Endothelial cell of umbilical vein (primary cell): Measurements from ENCODE around the gene DGKD. TPM values are rescaled to one million over a fixed set of nuclear protein-coding genes. Genes with fewer than 3 reads are reported as not detected.

ENCODE experiments used
- BruUV-seq: library from RNA; stranded (reverse); fragments of 400-500 nt; replicated peaks from 2 replicates; lab custom pipeline; 2021; lab: Mats Ljungman, UMichigan
- CTCF ChIA-PET: fragments of 300-600, 350-600 bp; sonication (Branson Sonifier 250); formaldehyde crosslinking; loops from one replicate; lab custom pipeline; 2021; ENCODE audit warnings: antibody characterized with exemption, inconsistent platforms; lab: Charles Lee
- POLR2A ChIA-PET: fragments of 300-600, 350-600 bp; sonication (Branson Sonifier 250); formaldehyde crosslinking; loops from one replicate; lab custom pipeline; 2021; ENCODE audit warnings: antibody characterized with exemption, inconsistent platforms; lab: Charles Lee
- DNase-seq: peaks from one replicate; pipeline ENCODE4 v3.0.0-alpha.2; 2011; ENCODE audit warnings: low read depth, low spot score
- FAIRE-seq: peaks from 2 replicates; lab custom pipeline; 2011; peaks lifted over from hg19 to GRCh38; lab: Jason Lieb, UNC
- H2AFZ ChIP-seq: 2 replicates; pipeline ENCODE4 v1.6.0; 2012; ENCODE audit warnings: low read depth, low read length, control low read depth, inconsistent platforms
- H3K27ac ChIP-seq: 2 replicates; pipeline ENCODE4 v1.5.1; 2011; ENCODE audit warnings: low read depth, mild to moderate bottlenecking, control low read depth, low read length, moderate library complexity; ENCODE audit not compliant: insufficient read depth
- H3K27me3 ChIP-seq, 2 experiments: 2 replicates each; pipeline versions ENCODE4 v1.6.0 to v1.6.1; 2011; ENCODE audit warnings: low read length in 2 of 2, mixed read lengths in 1 of 2; ENCODE audit not compliant: control insufficient read depth in 2 of 2, insufficient read depth in 2 of 2
- H3K36me3 ChIP-seq, 2 experiments: 2 replicates in 1 of 2; 3 replicates in 1 of 2; pipeline ENCODE4 v1.5.1; 2011; ENCODE audit warnings: low read length in 2 of 2, mild to moderate bottlenecking in 1 of 2, moderate library complexity in 1 of 2; ENCODE audit not compliant: control insufficient read depth in 2 of 2, insufficient read depth in 2 of 2; ENCODE audit errors: extremely low read depth in 1 of 2
- H3K4me1 ChIP-seq: 3 replicates; pipeline ENCODE4 v1.5.1; 2011; ENCODE audit warnings: mild to moderate bottlenecking, low read length; ENCODE audit not compliant: control insufficient read depth, insufficient read depth; ENCODE audit errors: extremely low read depth
- H3K4me2 ChIP-seq: 2 replicates; pipeline ENCODE4 v1.6.1; 2011; ENCODE audit warnings: low read length, control low read depth, mixed read lengths; ENCODE audit not compliant: insufficient read depth
- H3K4me3 ChIP-seq, 3 experiments: fragments of 200-600 bp in 1 of 3; sonication (generic), shearing (Covaris generic) in 1 of 3; replicated peaks in 1 of 3; 2 replicates each; pipeline ENCODE4 v1.5.1; 2011 to 2016; ENCODE audit warnings: control low read depth in 3 of 3, low read length in 3 of 3, mild to moderate bottlenecking in 2 of 3, inconsistent platforms in 1 of 3, low read depth in 1 of 3, moderate library complexity in 1 of 3; ENCODE audit not compliant: insufficient read depth in 1 of 3
- H3K79me2 ChIP-seq: 2 replicates; pipeline ENCODE4 v1.6.0; 2012; ENCODE audit warnings: low read length, inconsistent platforms; ENCODE audit not compliant: control insufficient read depth, insufficient read depth
- H3K9ac ChIP-seq: replicated peaks from 2 replicates; pipeline ENCODE3; 2011; ENCODE audit warnings: low read length, control low read depth; ENCODE audit not compliant: insufficient read depth; ENCODE audit errors: extremely low read depth
- H3K9me1 ChIP-seq: replicated peaks from 3 replicates; pipeline ENCODE4 v1.6.0; 2011; ENCODE audit warnings: mild to moderate bottlenecking, low read length; ENCODE audit not compliant: control insufficient read depth, insufficient read depth; ENCODE audit errors: extremely low read depth
- H3K9me3 ChIP-seq: replicated peaks from 2 replicates; pipeline ENCODE4 v1.5.1; 2012; ENCODE audit warnings: low read length, inconsistent platforms; ENCODE audit not compliant: control insufficient read depth, insufficient read depth
- H4K20me1 ChIP-seq: replicated peaks from 2 replicates; pipeline ENCODE3; 2011; ENCODE audit warnings: mild to moderate bottlenecking, low read length; ENCODE audit not compliant: control insufficient read depth, insufficient read depth; ENCODE audit errors: extremely low read depth
- CTCF ChIP-seq, 2 donors: IDR thresholded peaks; 1 replicate in 1 of 2; 2 replicates in 1 of 2; pipeline ENCODE4 v1.5.1; 2011; ENCODE audit warnings: low read length in 2 of 2, mild to moderate bottlenecking in 2 of 2, moderate library complexity in 2 of 2, control low read depth in 1 of 2, inconsistent platforms in 1 of 2, low read depth in 1 of 2; ENCODE audit not compliant: insufficient read depth in 1 of 2; ENCODE audit errors: extremely low read depth in 1 of 2
- EZH2 ChIP-seq: IDR thresholded peaks from 2 replicates; pipeline ENCODE4 v1.6.1; 2012; ENCODE audit warnings: borderline replicate concordance, low read depth, mild to moderate bottlenecking, moderate library complexity, low read length, inconsistent platforms; ENCODE audit not compliant: severe bottlenecking
- FOS ChIP-seq: IDR thresholded peaks from 2 replicates; pipeline ENCODE4 v1.6.1; 2011; ENCODE audit warnings: mild to moderate bottlenecking, low read length, moderate library complexity, borderline replicate concordance; ENCODE audit not compliant: insufficient read depth
- GATA2 ChIP-seq: IDR thresholded peaks from 2 replicates; pipeline ENCODE4 v1.7.0; 2011; ENCODE audit warnings: low read depth, mild to moderate bottlenecking, moderate library complexity, mixed read lengths, low read length; ENCODE audit not compliant: insufficient read length, insufficient read depth
- JUN ChIP-seq: IDR thresholded peaks from 2 replicates; pipeline ENCODE4 v1.6.1; 2011; ENCODE audit warnings: borderline replicate concordance, low read depth; ENCODE audit not compliant: insufficient read length, insufficient read depth
- MAX ChIP-seq: IDR thresholded peaks from 2 replicates; pipeline ENCODE4 v1.6.1; 2011; ENCODE audit not compliant: insufficient read depth, insufficient read length
- MYC ChIP-seq: IDR thresholded peaks from one replicate; pipeline ENCODE4 v1.6.1; 2011; ENCODE audit warnings: mild to moderate bottlenecking, low read depth, low read length
- POLR2A ChIP-seq: IDR thresholded peaks from 2 replicates; pipeline ENCODE4 v1.6.1; 2012; ENCODE audit warnings: low read depth, mild to moderate bottlenecking, control low read depth, low read length
- POLR2AphosphoS5 ChIP-seq: IDR thresholded peaks from 2 replicates; pipeline ENCODE4 v1.6.1; 2012; ENCODE audit warnings: low read depth, mild to moderate bottlenecking, control low read depth, low read length, moderate library complexity; ENCODE audit not compliant: insufficient read depth
- dilution Hi-C: fragments of 300-500 bp; cut with MboI; formaldehyde crosslinking; loops from one replicate; pipeline ENCODE4 v1.15.0; 2019; ENCODE audit warnings: low sequenced_read_pairs; ENCODE audit not compliant: extremely low pct_ligation_motif_present
- intact Hi-C: fragments of 100-400 bp; cut with micrococcal nuclease; formaldehyde crosslinking; loops from one replicate; pipeline ENCODE4 v1.10.0; 2022
- polyA plus RNA-seq, 4 experiments: library from polyadenylated mRNA; depleted of rRNA in 3 of 4; stranded (reverse) in 3 of 4; unstranded in 1 of 4; fragments of >200 nt; gene quantifications; 2 replicates each; pipeline versions ENCODE4 v1.2.1 to v1.2.3, GENCODE V29; 2011 to 2012; ENCODE audit warnings: missing spikeins in 1 of 4
- total RNA-seq: library from RNA; stranded (reverse); gene quantifications from 2 replicates; pipeline ENCODE4 v1.2.3, GENCODE V29; 2021

Gene DGKD
- total and polyA plus RNA-seq, 2 donors (not counting 3 experiments of a cell fraction or from before 2014, with no cell fraction given), result 10.8 to 36.6 TPM

- H3K79me2 ChIP-seq, result no peaks in the 10 kb centered on the region
- H3K27ac ChIP-seq, result no peak overlapping the region
- peaks cover 7% of the 10 kb centered on the region for H3K4me1 ChIP-seq
- dilution Hi-C loops, result no loop called here
- no peaks in the 10 kb centered on the region for H4K20me1 ChIP-seq
- no TSS peak for BruUV-seq
- H3K27me3 ChIP-seq, result no peaks in the 10 kb centered on the region
- no peaks in the 10 kb centered on the region for H3K9me1 ChIP-seq
- POLR2A ChIA-PET, result no interaction called here
- TF ChIP-seq MAX, result no peak
- no peak for TF ChIP-seq EZH2
- no peak for TF ChIP-seq POLR2AphosphoS5
- TF ChIP-seq POLR2A, result no peak
- no peak for TF ChIP-seq JUN
- no peak for TF ChIP-seq CTCF (IDR thresholded peaks at IDR 0.05; ENCODE audit: extremely low read depth in 1 of 2, insufficient read depth in 1 of 2, low read depth in 1 of 2, low read length in 2 of 2)
- no peak for TF ChIP-seq FOS
- no peak for TF ChIP-seq GATA2
- no peak for TF ChIP-seq MYC
- H2AFZ ChIP-seq, result no peak overlapping the region
- no peaks in the 10 kb centered on the region for H3K9me3 ChIP-seq
- FAIRE-seq, result no peak
- no peak overlapping the region for H3K4me3 ChIP-seq
- no peaks in the 10 kb centered on the region for H3K36me3 ChIP-seq
- no peak overlapping the region for H3K9ac ChIP-seq
- no peak for DNase-seq
- intact Hi-C loops, result no loop called here
- CTCF ChIA-PET, result no interaction called here
- H3K4me2 ChIP-seq, result no peak overlapping the region
These were observed 14.5 kb downstream of the DGKD start for GRCh38 chr2:233368756-233369155.
